K562 (cell line): Measurements from ENCODE around the gene ZSWIM3. TPM values are rescaled to one million over a fixed set of nuclear protein-coding genes. Genes with fewer than 3 reads are reported as not detected.
A peak's percentile ranks its signal among the peaks of the same experiment; 100 is the strongest.

Experiments used
- C11orf30 ChIP-seq: fragments of 450-650 bp; IDR thresholded peaks from 2 replicates; pipeline ENCODE4 v1.6.1; 2016; ENCODE audit warnings: low read depth, mild to moderate bottlenecking
- CHD2 ChIP-seq: IDR thresholded peaks from 2 replicates; pipeline ENCODE4 v1.6.1; 2011; ENCODE audit warnings: low read depth, low read length
- CREB1 ChIP-seq, 2 experiments: sonication (generic) in 1 of 2; formaldehyde crosslinking in 1 of 2; IDR thresholded peaks; 2 replicates each; pipeline versions ENCODE4 v1.6.1 to v1.8.0; 2012 to 2022; ENCODE audit warnings: inconsistent platforms in 1 of 2, mild to moderate bottlenecking in 1 of 2, missing genetic modification reagents in 1 of 2, moderate library complexity in 1 of 2
- DIDO1 ChIP-seq: fragments of 450-650 bp; IDR thresholded peaks from 2 replicates; pipeline ENCODE4 v1.6.1; 2016; ENCODE audit warnings: low read depth, missing biosample characterization, missing genetic modification characterization
- ELF1 ChIP-seq: fragments of 200-800 bp; sonication (Bioruptor generic); IDR thresholded peaks from 2 replicates; pipeline ENCODE4 v1.6.1; 2016; ENCODE audit warnings: missing genetic modification characterization, missing compliant biosample characterization
- ELF4 ChIP-seq: fragments of 450-650 bp; formaldehyde crosslinking; IDR thresholded peaks from 2 replicates; pipeline ENCODE4 v1.4.0; 2022; ENCODE audit warnings: missing genetic modification characterization
- ETV1 ChIP-seq: fragments of 450-650 bp; conservative IDR thresholded peaks from 2 replicates; pipeline ENCODE4 v1.6.1; 2016; ENCODE audit warnings: missing genetic modification characterization, control low read depth, low read depth, missing compliant biosample characterization
- HCFC1 ChIP-seq: IDR thresholded peaks from 2 replicates; pipeline ENCODE4 v1.6.1; 2012; ENCODE audit warnings: low read depth, low read length, improper control_type of control experiment
- HDAC2 ChIP-seq: fragments of 450-650 bp; IDR thresholded peaks from 2 replicates; pipeline ENCODE4 v1.6.1; 2016; ENCODE audit warnings: mild to moderate bottlenecking
- IFI16 ChIP-seq: fragments of 250-450 bp; sonication (Bioruptor Pico); IDR thresholded peaks from 2 replicates; pipeline ENCODE4 v2.1.2; 2022; ENCODE audit warnings: mild to moderate bottlenecking, inconsistent platforms
- MEIS2 ChIP-seq: fragments of 450-650 bp; IDR thresholded peaks from 2 replicates; pipeline ENCODE4 v1.6.1; 2014; ENCODE audit warnings: mild to moderate bottlenecking; ENCODE audit not compliant: partially characterized antibody
- MYC ChIP-seq, 2 experiments: fragments of 250-450 bp in 1 of 2; sonication (Bioruptor Pico) in 1 of 2; IDR thresholded peaks; 2 replicates each; pipeline versions ENCODE4 v1.5.1 to v1.6.1; 2012 to 2021; ENCODE audit warnings: low read depth in 2 of 2, borderline replicate concordance in 1 of 2, improper control_type of control experiment in 1 of 2, low read length in 1 of 2, mild to moderate bottlenecking in 1 of 2, moderate library complexity in 1 of 2
- NCOA1 ChIP-seq: fragments of 450-650 bp; IDR thresholded peaks from 2 replicates; pipeline ENCODE4 v1.6.1; 2016; ENCODE audit warnings: low read depth
- POLR2B ChIP-seq: fragments of 450-650 bp; IDR thresholded peaks from 2 replicates; pipeline ENCODE4 v1.6.1; 2018; ENCODE audit warnings: low read depth; ENCODE audit not compliant: partially characterized antibody
- RBBP5 ChIP-seq: fragments of 200-600 bp; sonication (generic); IDR thresholded peaks from 2 replicates; pipeline ENCODE4 v1.6.1; 2012; ENCODE audit warnings: borderline replicate concordance, mild to moderate bottlenecking, low read length, control low read depth, inconsistent platforms; ENCODE audit not compliant: insufficient read depth, poor library complexity, severe bottlenecking
- SIN3A ChIP-seq, 2 experiments: fragments of 150-350 bp in 1 of 2; IDR thresholded peaks; 2 replicates each; pipeline ENCODE4 v1.6.1; 2011 to 2016; ENCODE audit warnings: borderline replicate concordance in 2 of 2, low read depth in 2 of 2, low read length in 2 of 2, mild to moderate bottlenecking in 2 of 2, moderate library complexity in 2 of 2; ENCODE audit not compliant: control insufficient read depth in 1 of 2
- SMARCA4 ChIP-seq: fragments of 450-650 bp; IDR thresholded peaks from 2 replicates; pipeline ENCODE4 v1.6.1; 2016
- SOX6 ChIP-seq: fragments of 450-650 bp; IDR thresholded peaks from 2 replicates; pipeline ENCODE4 v1.6.1; 2014; ENCODE audit warnings: mild to moderate bottlenecking
- SREBF1 ChIP-seq: fragments of 150-350 bp; IDR thresholded peaks from 2 replicates; pipeline ENCODE4 v1.6.1; 2014; ENCODE audit warnings: antibody characterized with exemption, low read depth, low read length, borderline replicate concordance
- TAF9B ChIP-seq: fragments of 450-650 bp; IDR thresholded peaks from 2 replicates; pipeline ENCODE4 v1.6.1; 2018; ENCODE audit warnings: mild to moderate bottlenecking; ENCODE audit not compliant: partially characterized antibody
- TEAD2 ChIP-seq: fragments of 450-650 bp; IDR thresholded peaks from 2 replicates; pipeline ENCODE4 v1.6.1; 2016; ENCODE audit warnings: missing genetic modification characterization, control low read depth, missing compliant biosample characterization
- ZNF316 ChIP-seq: fragments of 450-650 bp; IDR thresholded peaks from 2 replicates; pipeline ENCODE4 v1.6.1; 2016
- ZNF41 ChIP-seq: fragments of 250-450 bp; sonication (Bioruptor Pico); conservative IDR thresholded peaks from 2 replicates; pipeline ENCODE4 v1.4.0; 2020; ENCODE audit warnings: mild to moderate bottlenecking
- ZNF584 ChIP-seq: fragments of 200-800 bp; sonication (Bioruptor generic); IDR thresholded peaks from 2 replicates; pipeline ENCODE4 v1.6.1; 2016; ENCODE audit warnings: low read depth, mild to moderate bottlenecking, missing genetic modification characterization, missing compliant biosample characterization
- ZNF707 ChIP-seq: fragments of 250-450 bp; sonication (Bioruptor Pico); conservative IDR thresholded peaks from 2 replicates; pipeline ENCODE4 v1.8.0; 2022; ENCODE audit warnings: inconsistent platforms, mild to moderate bottlenecking, moderate library complexity
- polyA plus RNA-seq, 8 experiments: library from polyadenylated mRNA; depleted of rRNA in 4 of 8; stranded (reverse) in 5 of 8; unstranded in 3 of 8; fragments of >200 nt; fragmentation: Nextera tagmentation in 2 of 8; fragmentation: Illumina TruSeq in 1 of 8; extraction: Ambion mirVana in 2 of 8; extraction: Trizol in 1 of 8; gene quantifications; 2 replicates each; pipeline versions ENCODE4 v1.2.1 to v1.2.3, GENCODE V29; 2011 to 2014; ENCODE audit warnings: inconsistent platforms in 1 of 8, missing spikeins in 1 of 8
- total RNA-seq, 7 experiments: library from RNA; depleted of rRNA in 6 of 7; stranded (reverse); fragments of >200 nt in 6 of 7; fragmentation: Illumina TruSeq in 2 of 7; extraction: Trizol in 2 of 7; gene quantifications; 2 replicates each; pipeline versions ENCODE4 v1.2.1 to v1.2.3, GENCODE V29; 2011 to 2021; ENCODE audit warnings: low replicate concordance in 1 of 7
- TF ChIP-seq, protein P1 (sequence below): sonication (generic); formaldehyde crosslinking; IDR thresholded peaks from 2 replicates; pipeline ENCODE4 v1.9.0; 2022; ENCODE audit warnings: mild to moderate bottlenecking, missing genetic modification reagents
- TF ChIP-seq, protein P2 (sequence below): fragments of 450-650 bp; conservative IDR thresholded peaks from 2 replicates; pipeline ENCODE4 v1.6.1; 2016; ENCODE audit warnings: missing genetic modification characterization, low read depth, mild to moderate bottlenecking, missing compliant biosample characterization, moderate library complexity

ZSWIM3 gene
- total and polyA plus RNA-seq, 9 of the 15 experiments (the other 6 are each of a cell fraction or from before 2014, with no cell fraction given), result 1.7 to 4.3 (median 2.9) TPM

DNA sequence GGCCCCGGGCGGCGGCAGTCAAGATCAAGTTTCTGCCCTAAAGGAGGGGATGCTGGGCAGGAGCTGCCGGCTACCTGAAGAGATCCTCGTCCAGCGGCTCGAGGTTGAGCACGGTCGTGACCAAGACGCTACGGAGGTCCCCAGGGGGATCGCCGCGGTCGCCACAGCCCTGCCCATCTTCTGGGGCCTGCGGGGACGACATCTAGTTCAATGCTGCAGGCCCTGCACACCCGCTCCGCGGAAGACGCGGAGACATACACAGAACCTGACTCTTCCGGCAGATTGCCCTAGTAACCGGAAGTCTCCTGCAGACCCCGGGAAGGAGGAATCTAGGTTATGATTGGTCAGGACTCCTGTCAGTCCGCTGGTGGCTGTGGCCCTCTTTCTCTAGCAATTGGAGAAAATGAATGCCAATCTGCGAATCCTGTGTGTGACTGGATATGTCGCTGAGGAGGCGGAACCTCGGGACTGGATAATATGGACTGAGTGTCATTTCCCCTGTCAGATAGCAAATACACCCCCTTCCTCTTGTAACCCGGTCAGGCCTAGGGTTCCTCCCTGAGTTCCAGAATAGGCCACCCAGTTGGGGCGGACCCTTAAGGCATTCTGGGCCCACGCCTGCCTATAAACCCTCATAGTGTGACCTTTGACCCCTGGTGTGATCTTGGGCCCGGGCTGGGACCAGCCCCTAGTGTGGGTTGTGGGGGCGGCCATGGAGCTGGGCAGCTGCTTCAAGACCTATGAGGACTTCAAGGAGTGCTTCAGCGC lies at the start of gene ZSWIM3, which contains the start of gene ACOT8 (continued):
- TF ChIP-seq MEIS2, result peak; percentile 78
- TF ChIP-seq DIDO1 (tag), result peak; percentile 68; the same call in 1 of the 2 replicates
- TF ChIP-seq SREBF1, result peak; percentile 58; the same call in 1 of the 2 replicates
- TF ChIP-seq SIN3A (IDR thresholded peaks at IDR 0.05; ENCODE audit: borderline replicate concordance in 2 of 2, control insufficient read depth in 1 of 2, low read depth in 2 of 2, low read length in 2 of 2), result peak; percentile 71 to 74; a peak in 3 of 4 replicates
- peak; percentile 32; the same call in 1 of the 2 replicates for TF ChIP-seq HDAC2
- TF ChIP-seq C11orf30, result peak; percentile 62
- TF ChIP-seq ZNF316, result no peak
- TF ChIP-seq TEAD2, result no peak
- no peak for TF ChIP-seq NCOA1
- peak; percentile 90 for TF ChIP-seq RBBP5
- TF ChIP-seq ELF1 (tag), result peak; percentile 88
- no peak for TF ChIP-seq ZNF707 (CRISPR knock-in tag)
- 0 out of 2 replicates have a peak, but pooled peaks have one; percentile 52 for TF ChIP-seq ETV1 (tag)
- no peak for TF ChIP-seq IFI16 (CRISPR knock-in tag)
- TF ChIP-seq HCFC1, result peak; percentile 43
- no peak for TF ChIP-seq ZNF41 (CRISPR knock-in tag)
- peak; percentile 38; the same call in 1 of the 2 replicates for TF ChIP-seq MYC (IDR thresholded peaks at IDR 0.05; ENCODE audit: low read depth, low read length)
- TF ChIP-seq MYC (CRISPR knock-in tag; IDR thresholded peaks at IDR 0.05; ENCODE audit: borderline replicate concordance, low read depth), result 0 out of 2 replicates have a peak, but pooled peaks have one; percentile 37
- no peak for TF ChIP-seq CREB1 (IDR thresholded peaks at IDR 0.05)
- 0 out of 2 replicates have a peak, but pooled peaks have one; percentile 35 for TF ChIP-seq CREB1 (CRISPR knock-in tag; IDR thresholded peaks at IDR 0.05)
- TF ChIP-seq, protein P1, sequence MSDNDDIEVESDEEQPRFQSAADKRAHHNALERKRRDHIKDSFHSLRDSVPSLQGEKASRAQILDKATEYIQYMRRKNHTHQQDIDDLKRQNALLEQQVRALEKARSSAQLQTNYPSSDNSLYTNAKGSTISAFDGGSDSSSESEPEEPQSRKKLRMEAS (CRISPR knock-in tag), result peak; percentile 13
- TF ChIP-seq, protein P2, sequence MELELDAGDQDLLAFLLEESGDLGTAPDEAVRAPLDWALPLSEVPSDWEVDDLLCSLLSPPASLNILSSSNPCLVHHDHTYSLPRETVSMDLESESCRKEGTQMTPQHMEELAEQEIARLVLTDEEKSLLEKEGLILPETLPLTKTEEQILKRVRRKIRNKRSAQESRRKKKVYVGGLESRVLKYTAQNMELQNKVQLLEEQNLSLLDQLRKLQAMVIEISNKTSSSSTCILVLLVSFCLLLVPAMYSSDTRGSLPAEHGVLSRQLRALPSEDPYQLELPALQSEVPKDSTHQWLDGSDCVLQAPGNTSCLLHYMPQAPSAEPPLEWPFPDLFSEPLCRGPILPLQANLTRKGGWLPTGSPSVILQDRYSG (tag), result peak; percentile 48; the same call in 1 of the 2 replicates
- TF ChIP-seq SMARCA4, result no peak
- peak; percentile 81 for TF ChIP-seq TAF9B
- TF ChIP-seq ELF4, result 0 out of 2 replicates have a peak, but pooled peaks have one; percentile 62
- no peak for TF ChIP-seq SOX6
- TF ChIP-seq ZNF584, result 0 out of 2 replicates have a peak, but pooled peaks have one; percentile 28
- TF ChIP-seq CHD2, result peak; percentile 93
- TF ChIP-seq POLR2B, result peak; percentile 59
